Smooth muscle cell (in vitro differentiated cells): ENCODE results near the gene PAGR1. TPM values are rescaled to one million over a fixed set of nuclear protein-coding genes. Genes with fewer than 3 reads are reported as not detected.

ENCODE experiments used
- DNase-seq: peaks from one replicate; lab custom pipeline; 2025; ENCODE audit not compliant: unreplicated experiment; lab: John Stamatoyannopoulos, UW
- H2AFZ ChIP-seq: fragments of 200-600 bp; sonication (generic); 2 replicates; pipeline ENCODE4 v1.6.0; 2016; ENCODE audit warnings: antibody characterized with exemption, low read depth, mild to moderate bottlenecking
- H3F3A ChIP-seq: fragments of 200-600 bp; sonication (generic); 2 replicates; pipeline ENCODE4 v1.6.0; 2017; ENCODE audit warnings: antibody characterized with exemption, low read depth
- H3K27ac ChIP-seq: fragments of 200-600 bp; sonication (generic); 2 replicates; pipeline ENCODE4 v1.5.1; 2016; ENCODE audit warnings: low read depth, mild to moderate bottlenecking
- H3K27me3 ChIP-seq: fragments of 200-600 bp; sonication (generic); 2 replicates; pipeline ENCODE4 v1.6.1; 2016; ENCODE audit warnings: low read depth, mild to moderate bottlenecking
- H3K36me3 ChIP-seq: fragments of 200-600 bp; sonication (generic); 2 replicates; pipeline ENCODE4 v1.5.1; 2016; ENCODE audit warnings: low read depth
- H3K4me1 ChIP-seq: fragments of 200-600 bp; sonication (generic); 2 replicates; pipeline ENCODE4 v1.5.1; 2016; ENCODE audit warnings: low read depth
- H3K4me2 ChIP-seq: fragments of 200-600 bp; sonication (generic); 2 replicates; pipeline ENCODE4 v1.6.0; 2016; ENCODE audit warnings: mild to moderate bottlenecking
- H3K4me3 ChIP-seq: fragments of 200-600 bp; sonication (generic); 2 replicates; pipeline ENCODE4 v1.5.1; 2016; ENCODE audit warnings: mild to moderate bottlenecking
- H3K79me2 ChIP-seq: fragments of 200-600 bp; sonication (generic); 2 replicates; pipeline ENCODE4 v1.6.0; 2016; ENCODE audit warnings: low read depth, mild to moderate bottlenecking
- H3K9ac ChIP-seq: fragments of 200-600 bp; sonication (generic); 2 replicates; pipeline ENCODE4 v1.6.0; 2016; ENCODE audit warnings: low read depth
- H3K9me3 ChIP-seq: fragments of 200-600 bp; sonication (generic); replicated peaks from 2 replicates; pipeline ENCODE4 v1.5.1; 2016; ENCODE audit warnings: low read depth
- H4K20me1 ChIP-seq: fragments of 200-600 bp; sonication (generic); 2 replicates; pipeline ENCODE4 v1.6.0; 2016; ENCODE audit warnings: low read depth
- WGBS: methylation state at CpG from one replicate; pipeline ENCODE4 v1.1.7; 2016; ENCODE audit warnings: low lambda C conversion rate; 5-methylcytosine and 5-hydroxymethylcytosine counted together
- polyA plus RNA-seq: library from polyadenylated mRNA; unstranded; fragments of >200 nt; fragmentation: Nextera tagmentation; extraction: Ambion mirVana; gene quantifications from 2 replicates; pipeline ENCODE4 v1.2.1, GENCODE V29; 2016
- total RNA-seq: library from RNA; depleted of rRNA; stranded (reverse); fragments of >200 nt; gene quantifications from 2 replicates; pipeline ENCODE4 v1.2.3, GENCODE V29; 2014
- TF ChIP-seq, protein P1 (sequence below): fragments of 200-600 bp; sonication (generic); IDR thresholded peaks from 2 replicates; pipeline ENCODE4 v1.5.1; 2017; ENCODE audit warnings: borderline replicate concordance, mild to moderate bottlenecking, antibody characterized with exemption; ENCODE audit not compliant: insufficient read depth, poor library complexity, severe bottlenecking

The PAGR1 gene
- total and polyA plus RNA-seq, 2 experiments from 2014 or later = 15.6 to 34.5 TPM

DNA sequence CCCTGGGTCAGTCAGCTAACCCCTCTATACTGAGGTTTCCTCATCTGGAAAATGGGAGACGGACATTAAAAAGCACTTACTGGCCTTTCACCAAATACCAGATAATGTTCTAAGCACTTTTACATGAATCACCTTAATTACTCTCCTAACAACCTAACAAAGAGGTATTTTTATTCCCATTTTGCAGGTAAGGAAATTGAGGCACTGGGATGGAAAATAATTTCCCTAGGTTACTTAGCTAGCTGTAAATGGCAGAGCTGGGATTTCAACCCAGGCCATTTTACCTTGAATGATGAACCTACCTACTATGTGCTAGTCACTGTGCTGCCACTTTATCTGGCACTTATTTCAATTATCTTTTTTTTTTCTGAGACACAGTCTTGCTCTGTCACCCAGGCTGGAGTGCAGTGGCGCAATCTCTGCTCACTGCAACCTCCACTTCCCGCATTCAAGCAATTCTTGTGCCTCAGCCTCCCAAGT lies 21.7 kb upstream of the PAGR1 start:
- Histone ChIP-seq H3K4me2 (no peak overlapping the region), H4K20me1 (no peaks in the 10 kb centered on the region), H3K79me2 (peaks cover 51% of the 10 kb centered on the region), H3F3A (no peaks in the 10 kb centered on the region), H3K36me3 (no peaks in the 10 kb centered on the region), H3K4me1 (peaks cover 15% of the 10 kb centered on the region), H3K27me3 (no peaks in the 10 kb centered on the region), H3K4me3 (no peak overlapping the region), H3K9ac (no peak overlapping the region), H2AFZ (no peak overlapping the region), H3K27ac (no peak overlapping the region), H3K9me3 (no peaks in the 10 kb centered on the region)
- TF ChIP-seq, protein P1, sequence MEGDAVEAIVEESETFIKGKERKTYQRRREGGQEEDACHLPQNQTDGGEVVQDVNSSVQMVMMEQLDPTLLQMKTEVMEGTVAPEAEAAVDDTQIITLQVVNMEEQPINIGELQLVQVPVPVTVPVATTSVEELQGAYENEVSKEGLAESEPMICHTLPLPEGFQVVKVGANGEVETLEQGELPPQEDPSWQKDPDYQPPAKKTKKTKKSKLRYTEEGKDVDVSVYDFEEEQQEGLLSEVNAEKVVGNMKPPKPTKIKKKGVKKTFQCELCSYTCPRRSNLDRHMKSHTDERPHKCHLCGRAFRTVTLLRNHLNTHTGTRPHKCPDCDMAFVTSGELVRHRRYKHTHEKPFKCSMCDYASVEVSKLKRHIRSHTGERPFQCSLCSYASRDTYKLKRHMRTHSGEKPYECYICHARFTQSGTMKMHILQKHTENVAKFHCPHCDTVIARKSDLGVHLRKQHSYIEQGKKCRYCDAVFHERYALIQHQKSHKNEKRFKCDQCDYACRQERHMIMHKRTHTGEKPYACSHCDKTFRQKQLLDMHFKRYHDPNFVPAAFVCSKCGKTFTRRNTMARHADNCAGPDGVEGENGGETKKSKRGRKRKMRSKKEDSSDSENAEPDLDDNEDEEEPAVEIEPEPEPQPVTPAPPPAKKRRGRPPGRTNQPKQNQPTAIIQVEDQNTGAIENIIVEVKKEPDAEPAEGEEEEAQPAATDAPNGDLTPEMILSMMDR = no peak
- no peak for DNase-seq
- WGBS = 100% methylated on average over 3 of the region's 3 CpGs

GRCh38 chr16:29802416-29802935 lies 13.5 kb upstream of the PAGR1 start:
- peaks cover 8% of the 10 kb centered on the region for H3K4me1 ChIP-seq
- no peak overlapping the region for H3K9ac ChIP-seq
- no peaks in the 10 kb centered on the region for H3K9me3 ChIP-seq
- TF ChIP-seq, protein P1 = no peak
- H3K27ac ChIP-seq = no peak overlapping the region
- no peaks in the 10 kb centered on the region for H4K20me1 ChIP-seq
- no peak overlapping the region for H2AFZ ChIP-seq
- H3K79me2 ChIP-seq = no peaks in the 10 kb centered on the region
- H3K27me3 ChIP-seq = no peaks in the 10 kb centered on the region
- WGBS = over 99% methylated on average over 8 of the region's 8 CpGs
- no peak overlapping the region for H3K4me3 ChIP-seq
- no peak for DNase-seq
- H3F3A ChIP-seq = peaks cover 12% of the 10 kb centered on the region
- no peak overlapping the region for H3K4me2 ChIP-seq
- no peaks in the 10 kb centered on the region for H3K36me3 ChIP-seq

- H3K27ac ChIP-seq = peak overlapping the region; percentile 80
- WGBS = 89% methylated on average over 8 of the region's 8 CpGs
- H3K4me2 ChIP-seq = peak overlapping the region; percentile 86
- peaks cover 16% of the 10 kb centered on the region for H3K4me1 ChIP-seq
- H3K27me3 ChIP-seq = no peaks in the 10 kb centered on the region
- H3K9me3 ChIP-seq = no peaks in the 10 kb centered on the region
- peaks cover 11% of the 10 kb centered on the region for H4K20me1 ChIP-seq
- no peak overlapping the region for H3K4me3 ChIP-seq
- no peaks in the 10 kb centered on the region for H3K36me3 ChIP-seq
- no peak overlapping the region for H3K9ac ChIP-seq
- no peak for DNase-seq
- TF ChIP-seq, protein P1 = no peak
- peaks cover 19% of the 10 kb centered on the region for H3F3A ChIP-seq
- H3K79me2 ChIP-seq = peaks cover 10% of the 10 kb centered on the region
- no peak overlapping the region for H2AFZ ChIP-seq
Measured at GRCh38 chr16:29804020-29804419, 11.9 kb upstream of the PAGR1 start.
